ENCODE data around the gene BSDC1.

BSDC1 gene

DNA sequence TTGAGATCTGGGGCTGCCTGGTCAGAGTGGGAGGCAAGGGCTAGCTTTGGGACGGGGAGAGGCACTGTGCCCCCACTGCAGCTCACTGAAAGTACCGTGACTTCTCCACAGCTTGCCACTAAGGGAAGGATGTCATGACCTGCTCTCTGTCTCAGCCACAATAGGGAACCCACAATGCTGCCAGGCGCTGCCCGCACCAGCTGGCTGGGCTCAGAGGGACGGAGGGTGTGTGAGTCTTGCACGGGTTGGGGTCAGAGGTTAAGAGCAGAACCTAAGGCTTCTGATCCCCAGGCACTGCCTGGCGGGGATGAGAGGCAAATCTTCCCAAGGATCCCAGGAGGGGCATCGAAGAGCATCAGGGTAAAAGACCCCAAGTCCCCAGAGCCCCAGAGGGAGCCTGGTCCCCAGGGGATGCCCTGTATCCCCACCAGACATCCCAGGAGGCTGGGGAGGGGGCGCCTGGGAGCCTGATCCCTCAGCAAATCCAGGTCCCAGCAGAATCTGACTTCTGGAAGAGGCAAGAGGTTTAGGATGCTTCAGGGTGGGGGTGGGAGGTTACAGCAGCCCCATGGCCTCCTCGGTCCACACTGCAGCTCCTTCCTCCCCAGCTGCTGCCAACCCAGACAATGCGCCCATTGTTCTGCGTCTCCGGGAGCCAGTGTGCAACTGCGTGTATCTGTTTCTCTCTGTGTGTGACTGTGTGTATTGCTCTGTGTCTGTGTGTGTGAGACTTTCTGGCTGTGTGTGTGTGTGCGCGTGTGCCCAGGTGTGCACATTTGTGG lies 56.2 kb downstream of the BSDC1 start:
- peaks cover 71% of the 10 kb centered on the region for H3K4me1 Mint-ChIP-seq
- H3K27ac Mint-ChIP-seq = peak overlapping the region; percentile 57
- no peaks in the 10 kb centered on the region for H3K9me3 Mint-ChIP-seq
- peaks cover 7% of the 10 kb centered on the region for H3K36me3 Mint-ChIP-seq
- H3K27me3 Mint-ChIP-seq = no peaks in the 10 kb centered on the region
- ATAC-seq = peak; percentile 61
- peak overlapping the region; percentile 69 for H3K4me3 Mint-ChIP-seq

DNA sequence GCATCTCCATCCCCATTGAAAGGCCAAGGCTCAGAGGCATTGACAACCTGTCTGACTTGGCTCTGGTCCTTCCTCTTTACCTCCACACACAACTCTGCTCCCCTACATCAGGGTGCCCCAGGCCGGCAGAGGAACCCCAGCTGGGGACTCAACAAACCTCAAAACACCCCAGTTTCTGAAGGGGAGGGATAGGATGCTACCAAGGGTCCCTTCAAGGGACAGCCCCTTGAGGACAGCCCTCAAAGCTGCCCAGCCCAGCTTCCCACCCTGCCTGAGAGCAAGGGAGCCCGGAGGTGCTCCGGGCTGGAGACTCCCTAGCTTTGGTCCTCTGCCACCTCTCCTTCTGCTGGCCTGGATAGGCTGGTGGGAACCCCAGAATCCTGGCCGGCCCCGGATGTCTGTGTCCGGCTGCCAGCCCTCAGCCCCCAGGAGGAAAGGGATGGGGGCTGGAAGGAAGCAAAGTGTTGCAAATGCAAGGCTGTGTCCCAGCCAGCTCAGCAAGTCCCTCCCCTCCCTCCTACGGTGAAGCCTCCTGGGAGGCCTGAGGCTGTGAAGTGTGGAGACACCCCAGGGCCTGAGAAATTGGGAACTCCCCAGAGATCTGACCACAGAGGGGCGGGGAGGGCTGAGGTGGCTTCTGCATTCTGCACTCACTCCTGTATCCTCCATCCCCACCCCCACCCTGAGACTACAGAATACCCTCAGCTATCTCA lies 57.1 kb downstream of the BSDC1 start:
- ATAC-seq = peak; percentile 72
- H3K9me3 Mint-ChIP-seq = no peaks in the 10 kb centered on the region
- H3K4me1 Mint-ChIP-seq = peaks cover 66% of the 10 kb centered on the region
- H3K36me3 Mint-ChIP-seq = peaks cover 9% of the 10 kb centered on the region
- peak overlapping the region; percentile 69 for H3K4me3 Mint-ChIP-seq
- H3K27ac Mint-ChIP-seq = peak overlapping the region; percentile 57
- no peaks in the 10 kb centered on the region for H3K27me3 Mint-ChIP-seq

DNA sequence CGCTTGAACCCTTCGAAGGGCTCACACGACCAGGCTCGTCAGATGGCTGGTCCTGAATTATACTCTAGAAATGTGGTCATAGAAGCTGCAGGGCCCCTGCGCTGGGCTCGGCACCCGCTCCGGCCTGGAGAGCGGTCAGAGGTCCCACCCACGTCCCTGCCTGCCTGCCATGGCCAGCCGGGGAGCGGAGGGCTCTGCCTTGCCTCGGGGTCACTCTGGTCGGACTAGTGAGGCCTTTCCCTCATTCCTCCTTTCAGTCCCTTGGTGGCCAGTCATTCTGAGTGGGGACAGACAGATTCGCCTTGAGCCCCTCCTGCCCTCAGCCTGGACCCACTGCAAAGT lies 57.7 kb downstream of the BSDC1 start:
- peak overlapping the region; percentile 69 for H3K4me3 Mint-ChIP-seq
- H3K27ac Mint-ChIP-seq = peak overlapping the region; percentile 57
- no peaks in the 10 kb centered on the region for H3K9me3 Mint-ChIP-seq
- ATAC-seq = no peak
- H3K36me3 Mint-ChIP-seq = peaks cover 14% of the 10 kb centered on the region
- H3K27me3 Mint-ChIP-seq = no peaks in the 10 kb centered on the region
- H3K4me1 Mint-ChIP-seq = peaks cover 70% of the 10 kb centered on the region

GRCh38 chr1:32335790-32336590 lies 58.3 kb downstream of the BSDC1 start, which contains the start of gene MARCKSL1:
MARCKSL1 (minus strand) TSS chr1:32336233; CDS start chr1:32336033, 200 bp downstream.
- no peaks in the 10 kb centered on the region for H3K9me3 Mint-ChIP-seq
- peak; percentile 69 for ATAC-seq
- peaks cover 20% of the 10 kb centered on the region for H3K36me3 Mint-ChIP-seq
- peak within 1 kb of the TSS; percentile 89 for H3K4me3 Mint-ChIP-seq
- H3K27me3 Mint-ChIP-seq = no peaks in the 10 kb centered on the region
- H3K4me1 Mint-ChIP-seq = peaks cover 74% of the 10 kb centered on the region
- H3K27ac Mint-ChIP-seq = peak within 1 kb of the TSS; percentile 67

GRCh38 chr1:32335535-32335789 lies 58.8 kb downstream of the BSDC1 start:
- ATAC-seq = peak; percentile 9
- Mint-ChIP-seq H3K27ac (no peak overlapping the region), H3K27me3 (no peaks in the 10 kb centered on the region), H3K36me3 (peaks cover 25% of the 10 kb centered on the region), H3K9me3 (no peaks in the 10 kb centered on the region), H3K4me1 (peaks cover 77% of the 10 kb centered on the region), H3K4me3 (peak overlapping the region; percentile 89)

DNA sequence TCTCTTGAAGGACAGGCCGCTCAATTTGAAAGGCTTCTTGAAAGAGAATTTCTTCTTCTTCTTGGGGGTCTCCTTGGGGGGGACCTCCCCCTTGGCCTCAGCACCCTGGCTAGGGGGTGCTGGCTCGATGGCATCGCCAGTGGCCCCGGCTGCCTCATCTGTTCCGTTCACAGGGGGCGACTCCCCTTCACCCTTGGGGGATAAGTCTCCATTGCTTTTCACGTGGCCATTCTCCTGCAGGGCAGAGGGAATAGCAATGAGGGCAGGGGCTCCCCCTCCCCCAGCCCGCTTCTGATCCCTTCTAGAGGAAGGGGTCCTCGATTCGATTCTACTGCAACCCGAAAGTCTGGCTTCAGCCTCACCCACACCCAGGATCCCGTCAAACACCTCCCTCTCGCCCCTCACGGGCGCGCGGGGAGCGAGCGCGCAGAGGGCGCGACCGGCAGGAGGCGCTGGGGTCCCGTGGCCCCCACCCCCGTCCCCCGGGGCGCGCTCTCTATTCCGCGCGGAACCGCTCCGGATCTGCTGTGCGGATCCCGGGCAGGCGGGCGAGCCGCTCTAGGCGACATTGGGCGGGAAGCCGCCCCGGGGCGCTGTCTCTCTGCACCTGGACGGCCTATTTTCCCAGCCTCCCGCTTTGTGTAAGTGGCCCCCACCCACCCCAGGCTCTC lies 59.2 kb downstream of the BSDC1 start:
- H3K36me3 Mint-ChIP-seq = peaks cover 30% of the 10 kb centered on the region
- H3K27ac Mint-ChIP-seq = peak overlapping the region; percentile 67
- H3K9me3 Mint-ChIP-seq = no peaks in the 10 kb centered on the region
- H3K4me1 Mint-ChIP-seq = peaks cover 76% of the 10 kb centered on the region
- peak overlapping the region; percentile 89 for H3K4me3 Mint-ChIP-seq
- peak; percentile 42 for ATAC-seq
- no peaks in the 10 kb centered on the region for H3K27me3 Mint-ChIP-seq

DNA sequence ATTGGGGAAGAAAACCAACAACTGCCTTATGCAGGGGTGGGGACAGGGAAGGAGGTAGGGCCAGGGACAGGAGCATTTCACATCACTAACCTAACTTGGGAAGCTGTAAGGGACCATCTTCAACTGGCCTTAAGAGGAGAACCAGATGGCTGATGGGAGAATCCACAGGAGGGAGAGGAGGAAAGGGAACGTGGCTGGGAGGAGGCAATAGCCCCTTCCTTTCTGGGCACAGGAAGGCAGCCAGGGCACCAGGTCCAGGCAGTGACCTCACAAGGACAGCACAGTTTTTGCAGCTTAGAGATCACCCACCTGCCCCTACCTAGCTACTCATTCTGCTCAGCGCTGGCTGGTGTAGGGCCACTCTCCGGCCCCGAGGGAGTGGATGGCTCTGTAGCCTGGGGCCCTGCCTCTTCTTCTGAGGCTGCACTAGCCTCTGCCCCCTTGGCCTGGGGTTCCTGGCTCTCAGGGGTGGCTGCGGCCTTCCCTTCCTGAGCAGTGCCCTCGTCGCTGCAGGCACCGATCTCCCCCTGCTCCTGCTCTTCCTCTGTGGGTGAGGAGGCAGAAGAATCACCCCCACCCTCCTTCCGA lies 59.9 kb downstream of the BSDC1 start:
- no peaks in the 10 kb centered on the region for H3K27me3 Mint-ChIP-seq
- no peak for ATAC-seq
- H3K4me1 Mint-ChIP-seq = peaks cover 76% of the 10 kb centered on the region
- H3K9me3 Mint-ChIP-seq = no peaks in the 10 kb centered on the region
- peaks cover 36% of the 10 kb centered on the region for H3K36me3 Mint-ChIP-seq
- peak overlapping the region; percentile 67 for H3K27ac Mint-ChIP-seq
- peak overlapping the region; percentile 89 for H3K4me3 Mint-ChIP-seq

GRCh38 chr1:32333251-32333963 lies 60.8 kb downstream of the BSDC1 start:
- peak overlapping the region; percentile 67 for H3K27ac Mint-ChIP-seq
- no peaks in the 10 kb centered on the region for H3K27me3 Mint-ChIP-seq
- H3K9me3 Mint-ChIP-seq = no peaks in the 10 kb centered on the region
- no peak for ATAC-seq
- H3K4me1 Mint-ChIP-seq = peaks cover 68% of the 10 kb centered on the region
- H3K4me3 Mint-ChIP-seq = peak overlapping the region; percentile 89
- H3K36me3 Mint-ChIP-seq = peaks cover 42% of the 10 kb centered on the region

DNA sequence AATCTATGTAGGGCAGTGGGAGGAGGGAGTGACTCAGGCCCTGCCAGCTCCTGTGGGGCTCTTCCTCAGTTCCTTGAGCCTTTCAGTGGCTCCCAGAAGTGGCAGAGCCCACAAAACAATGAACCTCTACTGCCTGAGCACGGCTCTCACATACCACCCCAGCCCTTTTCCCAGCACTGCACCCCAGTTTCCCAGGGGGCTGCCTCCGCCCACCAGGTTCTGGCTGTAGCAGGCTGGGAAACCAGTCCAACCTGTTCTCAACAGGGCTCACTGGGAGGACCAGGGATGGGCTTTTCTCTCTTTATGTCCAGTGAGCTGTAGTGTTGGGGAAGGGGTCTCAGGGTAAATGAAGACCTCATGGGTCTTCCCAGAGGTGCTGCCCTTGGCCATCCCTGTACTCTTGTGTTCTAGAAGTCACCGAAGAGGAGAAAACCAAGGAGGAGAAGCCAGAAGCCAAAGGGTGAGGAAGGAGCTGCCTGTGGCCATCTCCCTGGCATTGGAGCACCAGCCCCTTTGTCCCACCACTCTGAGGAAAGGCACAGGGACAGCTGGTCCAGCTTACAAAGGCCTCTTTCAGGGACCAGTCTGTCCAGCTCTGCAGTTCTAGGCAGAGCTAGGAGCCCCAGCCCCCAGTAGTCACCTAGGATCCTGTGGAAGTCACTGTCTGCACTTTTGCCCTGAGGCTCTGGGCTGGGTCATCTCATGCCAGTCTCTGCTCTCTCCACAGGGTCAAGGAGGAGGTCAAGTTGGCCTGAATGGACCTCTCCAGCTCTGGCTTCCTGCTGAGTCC lies 61.8 kb downstream of the BSDC1 start:
- Mint-ChIP-seq H3K36me3 (peaks cover 47% of the 10 kb centered on the region), H3K27me3 (no peaks in the 10 kb centered on the region), H3K4me3 (no peak overlapping the region), H3K27ac (peak overlapping the region; percentile 40), H3K9me3 (no peaks in the 10 kb centered on the region), H3K4me1 (peaks cover 58% of the 10 kb centered on the region)
- ATAC-seq = no peak

DNA sequence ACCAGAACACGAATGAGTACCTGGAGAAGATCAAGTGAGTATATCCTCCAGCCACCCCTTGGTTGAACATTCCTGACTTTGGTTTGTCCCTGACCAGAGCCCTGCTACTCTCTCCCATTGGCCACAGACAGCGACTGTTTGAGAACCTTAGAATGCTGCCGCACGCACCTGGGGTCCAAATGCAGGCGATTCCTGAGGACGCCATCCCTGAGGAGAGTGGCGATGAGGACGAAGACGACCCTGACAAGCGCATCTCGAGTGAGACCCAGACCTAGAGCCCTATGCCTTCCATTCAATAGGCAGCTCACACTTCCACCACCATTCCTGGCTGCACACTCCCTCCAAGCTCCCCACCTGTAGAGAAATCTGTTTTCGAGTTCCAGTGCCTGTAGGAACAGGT lies 62.7 kb downstream of the BSDC1 start:
- Mint-ChIP-seq H3K27ac (peak overlapping the region; percentile 40), H3K9me3 (no peaks in the 10 kb centered on the region), H3K27me3 (no peaks in the 10 kb centered on the region), H3K4me1 (peaks cover 49% of the 10 kb centered on the region), H3K36me3 (peaks cover 47% of the 10 kb centered on the region), H3K4me3 (no peak overlapping the region)
- ATAC-seq = no peak

GRCh38 chr1:32330558-32331151 lies 63.6 kb downstream of the BSDC1 start:
- H3K36me3 Mint-ChIP-seq = peaks cover 48% of the 10 kb centered on the region
- H3K27me3 Mint-ChIP-seq = no peaks in the 10 kb centered on the region
- H3K4me1 Mint-ChIP-seq = peaks cover 48% of the 10 kb centered on the region
- no peak overlapping the region for H3K4me3 Mint-ChIP-seq
- peak overlapping the region; percentile 45 for H3K27ac Mint-ChIP-seq
- ATAC-seq = no peak
- H3K9me3 Mint-ChIP-seq = no peaks in the 10 kb centered on the region

DNA sequence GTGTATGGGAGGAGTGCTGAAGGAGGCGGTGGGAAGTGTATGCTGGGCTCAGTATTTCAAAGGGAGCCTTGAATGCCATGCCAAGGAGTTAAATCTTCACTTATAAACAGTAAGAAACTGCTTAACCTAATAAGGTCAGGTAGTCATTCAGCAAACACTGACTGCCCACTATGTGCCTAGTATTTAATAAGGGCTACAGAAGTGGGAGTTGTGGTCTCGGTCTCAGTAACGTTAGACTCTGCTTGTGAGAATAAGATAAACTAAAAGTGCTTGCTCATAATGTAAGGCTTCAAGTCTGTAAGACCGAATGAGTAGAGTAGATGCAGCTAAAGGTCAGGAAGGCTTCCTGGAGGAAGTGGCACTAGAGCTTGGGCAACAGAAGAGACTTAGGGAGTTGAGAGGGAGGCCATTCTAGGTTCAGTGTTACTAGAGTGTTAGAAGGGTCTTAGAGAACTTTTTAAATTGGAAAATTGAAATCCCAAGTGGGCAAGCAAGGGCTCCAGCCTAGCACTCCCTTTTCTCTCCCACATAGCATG lies 64.2 kb downstream of the BSDC1 start:
- Mint-ChIP-seq H3K36me3 (peaks cover 55% of the 10 kb centered on the region), H3K4me1 (peaks cover 46% of the 10 kb centered on the region), H3K9me3 (no peaks in the 10 kb centered on the region), H3K27me3 (no peaks in the 10 kb centered on the region), H3K27ac (peak overlapping the region; percentile 45), H3K4me3 (no peak overlapping the region)
- peak; percentile 10 for ATAC-seq

GRCh38 chr1:32327204-32327603 lies 67.0 kb downstream of the BSDC1 start:
- no peak overlapping the region for H3K27ac Mint-ChIP-seq
- no peak for ATAC-seq
- no peak overlapping the region for H3K4me3 Mint-ChIP-seq
- peaks cover 51% of the 10 kb centered on the region for H3K36me3 Mint-ChIP-seq
- H3K27me3 Mint-ChIP-seq = no peaks in the 10 kb centered on the region
- H3K9me3 Mint-ChIP-seq = no peaks in the 10 kb centered on the region
- H3K4me1 Mint-ChIP-seq = peaks cover 46% of the 10 kb centered on the region
